Measurements from ENCODE around the gene SPTBN1. TPM values are rescaled to one million over a fixed set of nuclear protein-coding genes. Genes with fewer than 3 reads are reported as not detected.

Gene SPTBN1
- total and polyA plus RNA-seq, 2 experiments from 2014 or later, result 57.7 to 187 TPM

- no peak overlapping the region for H3K9ac ChIP-seq
- no peak overlapping the region for H3K4me3 ChIP-seq
These were observed 1.5 kb upstream of the SPTBN1 start for GRCh38 chr2:54454548-54455130.

DNA sequence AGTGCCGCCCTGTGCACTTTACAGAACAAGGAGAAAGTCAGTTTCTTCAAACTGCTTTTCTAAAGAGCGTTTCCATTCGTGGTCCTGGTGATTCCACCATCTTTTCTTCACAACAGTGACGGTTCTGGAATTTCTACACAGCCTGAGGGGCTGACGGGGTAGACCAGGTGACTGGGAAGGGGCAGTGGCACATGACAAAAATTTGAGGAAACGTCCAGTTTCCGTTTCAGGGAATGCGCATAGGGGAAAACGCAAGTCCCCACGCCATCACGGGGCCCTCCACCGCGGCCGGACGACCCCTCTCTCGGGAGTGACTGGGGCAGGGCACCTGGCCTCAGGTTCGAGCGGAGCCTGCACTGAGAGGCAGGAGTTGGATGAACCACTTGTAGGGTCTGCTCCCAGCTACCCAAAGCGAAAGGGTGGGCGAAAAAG, 980 bp upstream of the SPTBN1 start:
- in situ Hi-C loops (cut with MboI), result no loop called here
- TF ChIP-seq EZH2 (IDR thresholded peaks at IDR 0.05; ENCODE audit: insufficient read depth, poor library complexity, severe bottlenecking) (no peak), EZH2phosphoT487 (IDR thresholded peaks at IDR 0.05; ENCODE audit: insufficient read depth, low read depth) (no peak)
- Histone ChIP-seq H3K4me2 (ENCODE audit: unreplicated experiment) (peak overlapping the region; percentile 70), H3K4me3 (peak overlapping the region; percentile 99), H3K9me2 (ENCODE audit: insufficient read depth) (no peaks in the 10 kb centered on the region), H3K9ac (peak overlapping the region; percentile 79), H2AFZ (peak overlapping the region; percentile 92), H3K9me3 (ENCODE audit: low read depth) (no peaks in the 10 kb centered on the region), H3K79me2 (ENCODE audit: insufficient read depth) (peaks cover 31% of the 10 kb centered on the region), H3K27me3 (replicated peaks; ENCODE audit: insufficient read depth) (no peaks in the 10 kb centered on the region), H3F3A (ENCODE audit: insufficient read depth) (peaks cover 32% of the 10 kb centered on the region), H4K20me1 (ENCODE audit: insufficient read depth) (peaks cover 8% of the 10 kb centered on the region; the same call in 1 of the 2 replicates), H3K4me1 (ENCODE audit: insufficient read depth) (peaks cover 20% of the 10 kb centered on the region), H3K36me3 (ENCODE audit: low read depth) (no peaks in the 10 kb centered on the region), H3K27ac (no peak overlapping the region)
- 17 to 21% methylated on average over 19 to 20 of the region's 20 CpGs for WGBS, 2 experiments (ENCODE audit: low coverage in 1 of 2, low lambda C conversion rate in 2 of 2, missing lambda C conversion rate in 2 of 2)
- DNase-seq, result no peak

More at GRCh38 chr2:54454548-54455130, 1.5 kb upstream of the SPTBN1 start:
- peaks cover 4% of the 10 kb centered on the region; the same call in 1 of the 2 replicates for H4K20me1 ChIP-seq (ENCODE audit: insufficient read depth)
- H3K9me3 ChIP-seq (ENCODE audit: low read depth), result no peaks in the 10 kb centered on the region
- 84 to 89% methylated on average over 4 of the region's 4 CpGs for WGBS, 2 experiments (ENCODE audit: low coverage in 1 of 2, low lambda C conversion rate in 2 of 2, missing lambda C conversion rate in 2 of 2)
- peaks cover 27% of the 10 kb centered on the region for H3F3A ChIP-seq (ENCODE audit: insufficient read depth)
- in situ Hi-C loops (cut with MboI), result no loop called here
- no peak for DNase-seq
- H2AFZ ChIP-seq, result peak overlapping the region; percentile 92
- no peaks in the 10 kb centered on the region for H3K36me3 ChIP-seq (ENCODE audit: low read depth)
- H3K79me2 ChIP-seq (ENCODE audit: insufficient read depth), result peaks cover 26% of the 10 kb centered on the region
- TF ChIP-seq EZH2 (IDR thresholded peaks at IDR 0.05; ENCODE audit: insufficient read depth, poor library complexity, severe bottlenecking), result no peak
- TF ChIP-seq EZH2phosphoT487 (IDR thresholded peaks at IDR 0.05; ENCODE audit: insufficient read depth, low read depth), result no peak
- peaks cover 16% of the 10 kb centered on the region for H3K4me1 ChIP-seq (ENCODE audit: insufficient read depth)
- H3K4me2 ChIP-seq (ENCODE audit: unreplicated experiment), result no peak overlapping the region
- no peak overlapping the region for H3K27ac ChIP-seq
- H3K27me3 ChIP-seq (replicated peaks; ENCODE audit: insufficient read depth), result no peaks in the 10 kb centered on the region
- H3K9me2 ChIP-seq (ENCODE audit: insufficient read depth), result no peaks in the 10 kb centered on the region

GRCh38 chr2:54456362-54456611, 160 bp downstream of the SPTBN1 start:
- TF ChIP-seq EZH2 (IDR thresholded peaks at IDR 0.05; ENCODE audit: insufficient read depth, poor library complexity, severe bottlenecking) (no peak), EZH2phosphoT487 (IDR thresholded peaks at IDR 0.05; ENCODE audit: insufficient read depth, low read depth) (no peak)
- no peaks in the 10 kb centered on the region for H3K36me3 ChIP-seq (ENCODE audit: low read depth)
- no peaks in the 10 kb centered on the region for H3K9me2 ChIP-seq (ENCODE audit: insufficient read depth)
- peaks cover 41% of the 10 kb centered on the region for H3F3A ChIP-seq (ENCODE audit: insufficient read depth)
- H3K4me3 ChIP-seq, result peak overlapping the region; percentile 99
- H3K27ac ChIP-seq, result peak overlapping the region; percentile 66
- H3K9ac ChIP-seq, result peak overlapping the region; percentile 88
- peaks cover 24% of the 10 kb centered on the region for H3K4me1 ChIP-seq (ENCODE audit: insufficient read depth)
- WGBS, 2 experiments (ENCODE audit: low coverage in 1 of 2, low lambda C conversion rate in 2 of 2, missing lambda C conversion rate in 2 of 2), result 0 to 1% methylated on average over 2 to 26 of the region's 30 CpGs
- DNase-seq, result no peak
- H3K4me2 ChIP-seq (ENCODE audit: unreplicated experiment), result no peak overlapping the region
- no peaks in the 10 kb centered on the region for H3K27me3 ChIP-seq (replicated peaks; ENCODE audit: insufficient read depth)
- peaks cover 8% of the 10 kb centered on the region; the same call in 1 of the 2 replicates for H4K20me1 ChIP-seq (ENCODE audit: insufficient read depth)
- in situ Hi-C loops (cut with MboI), result no loop called here
- H2AFZ ChIP-seq, result no peak overlapping the region
- peaks cover 43% of the 10 kb centered on the region for H3K79me2 ChIP-seq (ENCODE audit: insufficient read depth)
- no peaks in the 10 kb centered on the region for H3K9me3 ChIP-seq (ENCODE audit: low read depth)

DNA sequence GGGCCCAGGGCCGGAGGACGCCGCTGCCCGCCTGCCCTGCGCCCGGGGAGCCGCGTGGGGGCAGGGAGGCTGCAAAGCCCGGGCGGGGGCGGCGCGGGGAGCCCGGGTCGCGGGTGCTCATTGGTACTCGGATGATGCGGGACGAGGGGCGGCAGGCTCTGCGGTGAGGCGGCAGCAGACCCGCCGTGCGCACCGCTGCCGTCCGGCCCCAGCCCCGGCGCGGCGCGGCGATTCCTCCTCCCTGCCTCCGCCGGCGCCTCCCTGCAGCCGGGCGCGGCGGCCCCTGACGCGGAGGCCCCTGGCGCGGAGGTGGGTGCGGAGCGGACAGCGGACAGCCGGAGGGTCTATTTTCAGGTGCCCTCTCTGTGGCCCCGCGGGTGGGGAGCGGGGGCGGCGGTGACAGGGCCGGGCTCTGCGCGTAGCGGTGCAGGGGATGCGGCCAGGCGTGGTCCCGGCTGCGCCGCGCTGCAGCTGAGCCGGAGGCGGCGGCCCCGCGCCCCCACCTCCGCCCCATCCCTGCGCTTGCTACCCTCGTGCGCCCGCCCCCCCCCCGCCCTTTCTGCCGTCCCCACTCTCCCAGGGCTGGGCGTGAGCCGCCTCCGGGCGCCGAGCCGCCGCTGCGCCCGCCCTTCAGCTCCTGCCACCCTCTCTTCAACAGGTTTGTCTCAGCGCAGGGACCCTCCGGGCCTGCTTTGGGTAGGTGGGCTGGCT, 640 bp downstream of the SPTBN1 start:
- peak overlapping the region; percentile 78 for H2AFZ ChIP-seq
- peak; percentile 71 for DNase-seq
- no peak for TF ChIP-seq EZH2phosphoT487 (IDR thresholded peaks at IDR 0.05; ENCODE audit: insufficient read depth, low read depth)
- TF ChIP-seq EZH2 (IDR thresholded peaks at IDR 0.05; ENCODE audit: insufficient read depth, poor library complexity, severe bottlenecking), result no peak
- H3K9ac ChIP-seq, result peak overlapping the region; percentile 88
- peak overlapping the region; percentile 99 for H3K4me3 ChIP-seq
- WGBS, 2 experiments (ENCODE audit: low coverage in 1 of 2, low lambda C conversion rate in 2 of 2, missing lambda C conversion rate in 2 of 2), result 2 to 3% methylated on average over 25 to 52 of the region's 87 CpGs
- no peaks in the 10 kb centered on the region for H3K9me2 ChIP-seq (ENCODE audit: insufficient read depth)
- H3K79me2 ChIP-seq (ENCODE audit: insufficient read depth), result peaks cover 47% of the 10 kb centered on the region
- peak overlapping the region; percentile 66 for H3K27ac ChIP-seq
- peaks cover 29% of the 10 kb centered on the region for H3K4me1 ChIP-seq (ENCODE audit: insufficient read depth)
- peak overlapping the region; percentile 88 for H3K4me2 ChIP-seq (ENCODE audit: unreplicated experiment)
- in situ Hi-C loops (cut with MboI), result no loop called here
- H4K20me1 ChIP-seq (ENCODE audit: insufficient read depth), result peaks cover 11% of the 10 kb centered on the region; the same call in 1 of the 2 replicates
- no peaks in the 10 kb centered on the region for H3K9me3 ChIP-seq (ENCODE audit: low read depth)
- H3K36me3 ChIP-seq (ENCODE audit: low read depth), result no peaks in the 10 kb centered on the region
- H3K27me3 ChIP-seq (replicated peaks; ENCODE audit: insufficient read depth), result no peaks in the 10 kb centered on the region
- H3F3A ChIP-seq (ENCODE audit: insufficient read depth), result peaks cover 46% of the 10 kb centered on the region

Measured in GM23248 (cell line).